ACC112 (cell line): ENCODE data around the gene EIF4G1.

Source experiments
- H2AFZ ChIP-seq: fragments of 200-600 bp; sonication (generic); one replicate; pipeline ENCODE4 v1.6.0; 2017; ENCODE audit warnings: antibody characterized with exemption, low read length; ENCODE audit not compliant: unreplicated experiment
- H3K27ac ChIP-seq: fragments of 200-600 bp; sonication (generic); 2 replicates; pipeline ENCODE4 v1.5.1; 2014; ENCODE audit warnings: low read depth, mild to moderate bottlenecking, antibody characterized with exemption, low read length, moderate library complexity
- H3K27me3 ChIP-seq: fragments of 200-600 bp; sonication (generic); 2 replicates; pipeline ENCODE4 v1.6.1; 2014; ENCODE audit warnings: mild to moderate bottlenecking, antibody characterized with exemption, low read length, moderate library complexity, mixed read lengths; ENCODE audit not compliant: insufficient read depth
- H3K36me3 ChIP-seq: fragments of 200-600 bp; sonication (generic); 2 replicates; pipeline ENCODE4 v1.6.1; 2016; ENCODE audit warnings: mild to moderate bottlenecking, antibody characterized with exemption, low read length, moderate library complexity, mixed read lengths; ENCODE audit not compliant: insufficient read depth
- H3K4me1 ChIP-seq: fragments of 200-600 bp; sonication (generic); one replicate; pipeline ENCODE4 v1.6.1; 2016; ENCODE audit warnings: low read length, mixed read lengths; ENCODE audit not compliant: insufficient read depth, unreplicated experiment, control insufficient read depth
- H3K4me3 ChIP-seq: fragments of 200-600 bp; sonication (generic); 2 replicates; pipeline ENCODE4 v1.5.1; 2014; ENCODE audit warnings: mild to moderate bottlenecking, low read depth, low read length
- H3K79me2 ChIP-seq: fragments of 200-600 bp; sonication (generic); one replicate; pipeline ENCODE4 v1.6.0; 2016; ENCODE audit warnings: low read length; ENCODE audit not compliant: control insufficient read depth, unreplicated experiment, insufficient read depth

The EIF4G1 gene

DNA sequence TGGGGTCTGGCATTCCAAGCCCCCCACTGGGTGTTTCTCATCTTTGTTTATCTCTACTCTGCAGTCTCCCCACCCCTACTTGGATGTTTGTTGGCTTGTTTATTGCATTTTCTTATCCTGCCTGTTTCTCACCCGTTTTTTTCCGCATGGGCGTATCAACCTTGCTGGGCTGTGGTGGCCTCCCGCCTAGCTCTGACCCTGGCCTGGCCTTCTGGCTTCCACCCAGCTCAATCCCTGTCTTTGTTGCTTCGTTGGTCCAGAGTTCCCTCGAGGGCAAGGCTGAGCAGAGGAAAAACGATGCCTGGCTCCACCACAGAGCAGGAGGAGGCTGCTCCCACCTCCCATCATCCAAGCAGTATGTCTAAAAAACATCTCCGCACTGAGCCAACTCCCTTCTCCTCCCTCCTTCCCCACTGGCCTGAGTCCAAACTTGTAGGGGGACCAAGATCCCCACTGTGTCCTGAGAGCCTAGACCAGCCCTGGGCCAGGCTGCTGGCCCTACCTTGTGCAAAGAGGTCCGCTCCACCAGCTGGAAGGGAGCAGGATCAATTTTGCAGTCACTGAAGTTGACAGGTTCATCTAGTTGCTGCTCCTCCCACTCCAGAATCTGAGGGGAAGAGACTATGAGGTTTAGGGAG is 37.2 kb downstream of the EIF4G1 start:
- peaks cover 3% of the 10 kb centered on the region; the same call in 1 of the 2 replicates for H3K36me3 ChIP-seq

DNA sequence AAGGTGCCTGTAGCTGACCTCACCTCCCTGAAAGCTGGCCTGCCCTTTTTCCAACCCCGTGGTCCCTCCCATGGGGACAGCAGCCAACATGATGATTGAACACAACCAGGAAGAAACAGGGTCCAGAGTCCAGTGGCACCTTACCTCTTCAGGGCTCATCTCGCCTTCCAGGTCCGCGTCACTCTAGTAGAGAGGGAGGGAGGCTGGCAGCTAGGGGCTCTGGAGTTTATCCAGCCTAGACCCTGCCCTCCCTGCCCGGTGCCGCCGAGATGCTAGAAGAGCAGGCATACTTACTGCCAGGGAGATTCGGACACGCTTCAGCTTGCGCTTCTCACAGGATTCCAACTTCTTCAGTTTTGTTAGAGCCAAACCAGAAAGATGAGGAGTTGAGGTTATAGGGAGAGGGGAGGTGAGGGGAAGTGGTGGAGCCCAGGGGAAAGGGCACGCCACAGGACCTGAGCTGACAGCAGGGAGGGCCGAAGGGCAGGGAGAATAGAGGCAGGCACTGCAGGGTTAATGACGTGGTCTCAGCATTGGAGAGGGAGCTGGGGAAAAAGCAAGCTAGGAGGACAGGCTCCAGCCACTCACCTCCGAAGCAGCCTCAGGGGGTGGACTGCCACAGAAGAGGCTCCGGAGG is 37.9 kb downstream of the EIF4G1 start:
- Histone ChIP-seq H3K79me2 (no peaks in the 10 kb centered on the region), H2AFZ (no peak overlapping the region), H3K4me3 (no peak overlapping the region), H3K36me3 (peaks cover 3% of the 10 kb centered on the region; the same call in 1 of the 2 replicates), H3K4me1 (peaks cover 3% of the 10 kb centered on the region), H3K27me3 (no peaks in the 10 kb centered on the region), H3K27ac (no peak overlapping the region)

More for the DNA sequence above, 37.2 kb downstream of the EIF4G1 start:
- Histone ChIP-seq H3K27ac (no peak overlapping the region), H3K4me3 (no peak overlapping the region), H3K79me2 (no peaks in the 10 kb centered on the region), H2AFZ (no peak overlapping the region), H3K27me3 (no peaks in the 10 kb centered on the region), H3K4me1 (peaks cover 3% of the 10 kb centered on the region)

GRCh38 chr3:184352897-184353545 is 38.6 kb downstream of the EIF4G1 start:
- H3K4me3 ChIP-seq = no peak overlapping the region
- H3K36me3 ChIP-seq = peaks cover 6% of the 10 kb centered on the region; the same call in 1 of the 2 replicates
- H3K79me2 ChIP-seq = no peaks in the 10 kb centered on the region
- no peak overlapping the region for H2AFZ ChIP-seq
- peaks cover 3% of the 10 kb centered on the region for H3K4me1 ChIP-seq
- no peak overlapping the region for H3K27ac ChIP-seq
- no peaks in the 10 kb centered on the region for H3K27me3 ChIP-seq

- no peaks in the 10 kb centered on the region for H3K27me3 ChIP-seq
- H3K79me2 ChIP-seq = no peaks in the 10 kb centered on the region
- H2AFZ ChIP-seq = no peak overlapping the region
- H3K36me3 ChIP-seq = peaks cover 6% of the 10 kb centered on the region; the same call in 1 of the 2 replicates
- no peak overlapping the region for H3K27ac ChIP-seq
- no peak overlapping the region for H3K4me3 ChIP-seq
- H3K4me1 ChIP-seq = peaks cover 3% of the 10 kb centered on the region
Observed at GRCh38 chr3:184353546-184353941, 39.1 kb downstream of the EIF4G1 start.

DNA sequence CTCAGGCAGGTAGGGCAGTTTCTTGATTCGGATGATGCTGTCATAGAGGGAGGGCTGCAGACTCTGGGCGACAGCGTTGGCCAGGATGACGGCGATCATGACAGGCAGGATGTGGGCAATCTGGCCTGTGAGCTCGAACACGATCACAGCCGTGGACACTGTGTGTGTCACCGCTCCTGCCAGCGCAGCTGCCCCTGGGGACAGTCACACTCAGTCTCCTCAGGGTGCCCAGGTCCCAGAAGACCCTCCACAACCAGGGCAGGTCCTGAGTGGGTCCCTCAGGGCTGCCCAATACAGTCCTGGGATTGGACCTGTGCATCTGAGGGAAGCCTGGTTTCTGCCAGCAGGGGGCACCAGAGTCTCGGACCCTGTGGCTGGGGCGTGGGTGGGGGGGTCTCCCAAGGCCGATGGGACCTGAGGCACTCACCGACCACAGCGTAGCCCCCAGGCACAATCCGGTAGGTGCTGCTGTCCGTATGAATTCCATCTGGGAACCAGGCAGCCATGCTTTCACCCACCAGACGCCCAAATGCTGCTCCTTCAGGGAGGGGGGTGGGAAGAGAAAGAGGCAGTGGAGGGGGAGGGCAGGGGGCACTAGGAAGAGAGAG is 39.8 kb downstream of the EIF4G1 start:
- H3K36me3 ChIP-seq = peaks cover 6% of the 10 kb centered on the region; the same call in 1 of the 2 replicates

GRCh38 chr3:184354754-184355153 is 40.3 kb downstream of the EIF4G1 start:
- Histone ChIP-seq H3K4me1 (peaks cover 3% of the 10 kb centered on the region), H3K79me2 (no peaks in the 10 kb centered on the region), H3K27me3 (no peaks in the 10 kb centered on the region), H3K36me3 (peaks cover 6% of the 10 kb centered on the region; the same call in 1 of the 2 replicates), H2AFZ (no peak overlapping the region), H3K4me3 (no peak overlapping the region), H3K27ac (no peak overlapping the region)

More for the DNA sequence above, 39.8 kb downstream of the EIF4G1 start:
- no peaks in the 10 kb centered on the region for H3K79me2 ChIP-seq
- H3K27me3 ChIP-seq = no peaks in the 10 kb centered on the region
- no peak overlapping the region for H3K4me3 ChIP-seq
- H3K27ac ChIP-seq = no peak overlapping the region
- H2AFZ ChIP-seq = no peak overlapping the region
- peaks cover 3% of the 10 kb centered on the region for H3K4me1 ChIP-seq

- Histone ChIP-seq H3K36me3 (peaks cover 6% of the 10 kb centered on the region; the same call in 1 of the 2 replicates), H3K27me3 (no peaks in the 10 kb centered on the region), H3K27ac (no peak overlapping the region), H3K79me2 (peaks cover 5% of the 10 kb centered on the region), H3K4me1 (peaks cover 9% of the 10 kb centered on the region), H3K4me3 (no peak overlapping the region), H2AFZ (no peak overlapping the region)
Observed at GRCh38 chr3:184355261-184356040, 41.0 kb downstream of the EIF4G1 start.

GRCh38 chr3:184357248-184358123 is 43.1 kb downstream of the EIF4G1 start:
- Histone ChIP-seq H3K27me3 (no peaks in the 10 kb centered on the region), H3K4me3 (no peak overlapping the region), H3K79me2 (peaks cover 12% of the 10 kb centered on the region), H3K36me3 (peaks cover 6% of the 10 kb centered on the region; the same call in 1 of the 2 replicates), H3K4me1 (peaks cover 15% of the 10 kb centered on the region), H2AFZ (no peak overlapping the region), H3K27ac (no peak overlapping the region)

- Histone ChIP-seq H3K27ac (no peak overlapping the region), H2AFZ (no peak overlapping the region), H3K4me1 (peaks cover 15% of the 10 kb centered on the region), H3K27me3 (no peaks in the 10 kb centered on the region), H3K4me3 (no peak overlapping the region), H3K79me2 (peaks cover 12% of the 10 kb centered on the region), H3K36me3 (peaks cover 6% of the 10 kb centered on the region; the same call in 1 of the 2 replicates)
Observed at GRCh38 chr3:184358124-184358767, 43.8 kb downstream of the EIF4G1 start.
